Stomach (tissue), 4 donors: ENCODE results near the gene PUS3.

Experiments used
- EP300 ChIP-seq: sonication (generic); formaldehyde crosslinking; IDR thresholded peaks from one replicate; pipeline ENCODE4 v1.6.1; 2017; ENCODE audit warnings: antibody characterized with exemption
- POLR2A ChIP-seq, 4 donors: fragments of 450-650 bp; IDR thresholded peaks; one replicate each; pipeline ENCODE4 v1.6.1; 2016; ENCODE audit warnings: antibody characterized with exemption in 4 of 4, control low read depth in 2 of 4, mild to moderate bottlenecking in 1 of 4, moderate library complexity in 1 of 4
- POLR2AphosphoS5 ChIP-seq, 3 donors: sonication (generic); formaldehyde crosslinking; IDR thresholded peaks; one replicate each; pipeline ENCODE4 v1.6.1; 2016; ENCODE audit warnings: antibody characterized with exemption in 3 of 3

DNA sequence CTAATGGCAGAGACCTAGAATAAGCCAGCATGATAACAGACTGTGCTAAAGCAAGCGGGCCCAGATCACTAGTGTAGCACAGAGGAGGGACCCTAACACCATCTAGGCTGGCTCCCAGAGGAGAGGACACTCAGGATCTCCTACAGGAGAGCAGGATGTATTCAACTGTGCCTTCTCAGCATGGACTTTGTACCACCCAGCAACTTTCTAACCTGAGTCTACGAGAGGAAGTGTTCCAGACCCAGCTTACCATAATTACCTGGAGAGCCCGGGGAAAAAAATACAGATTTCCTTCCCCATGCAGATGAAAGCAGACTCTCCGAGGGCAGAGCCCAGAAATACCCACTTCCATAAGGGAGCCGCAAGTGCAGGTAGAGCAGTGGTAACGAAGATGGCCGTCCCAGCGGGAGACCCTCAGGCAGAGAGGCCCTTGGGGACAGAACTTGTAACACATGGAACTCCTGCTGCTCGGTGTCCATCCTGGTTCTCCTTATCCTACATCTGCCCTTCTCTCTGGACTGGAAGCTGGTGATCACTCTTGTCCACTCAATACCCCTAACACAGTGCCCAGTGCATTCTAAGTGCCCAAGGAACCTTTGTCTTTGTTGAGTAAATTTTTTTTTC, 21.5 kb upstream of the PUS3 start:
- TF ChIP-seq POLR2A (IDR thresholded peaks at IDR 0.05) (no peak), EP300 (no peak), POLR2AphosphoS5 (IDR thresholded peaks at IDR 0.05) (no peak)
